GM19035 (cell line): ENCODE results near the gene PIGC.

ENCODE experiments used
- ATAC-seq: cut with Tn5 transposase; IDR thresholded peaks from one replicate; pipeline ENCODE4 v1.9.1; 2021; ENCODE audit not compliant: unreplicated experiment

Gene PIGC

GRCh38 chr1:172443666-172444453 lies at the start of gene PIGC:
Gene PIGC, minus strand, starts transcription at chr1:172444069. Its CDS starts 1,447 bp downstream, at chr1:172442622.
- ATAC-seq, result peak; percentile 100

- no peak for ATAC-seq
Measured at GRCh38 chr1:172492421-172492820, 48.6 kb upstream of the PIGC start.

DNA sequence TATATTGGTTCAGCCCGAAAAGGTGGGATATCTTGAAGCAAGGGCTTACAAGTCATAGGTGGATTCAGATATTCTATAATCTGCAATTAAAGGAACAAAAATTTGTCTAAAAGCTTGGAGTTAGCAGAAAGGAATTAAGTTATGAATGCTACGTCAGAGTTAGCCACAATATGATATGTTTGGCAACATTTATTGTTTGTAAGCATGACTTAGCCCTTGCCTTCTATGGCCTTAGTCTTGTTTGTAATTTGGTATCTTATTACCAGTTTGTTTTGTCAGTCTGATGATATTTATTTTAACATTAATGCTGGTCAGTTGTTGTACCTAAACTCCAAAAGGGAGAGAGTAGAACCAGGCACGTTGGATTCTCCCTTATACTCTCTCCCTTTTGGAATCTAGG lies 46.0 kb upstream of the PIGC start:
- ATAC-seq, result no peak

- ATAC-seq, result no peak
Measured at GRCh38 chr1:172488393-172488792, 44.5 kb upstream of the PIGC start.

GRCh38 chr1:172487550-172487949 lies 43.7 kb upstream of the PIGC start:
- no peak for ATAC-seq

DNA sequence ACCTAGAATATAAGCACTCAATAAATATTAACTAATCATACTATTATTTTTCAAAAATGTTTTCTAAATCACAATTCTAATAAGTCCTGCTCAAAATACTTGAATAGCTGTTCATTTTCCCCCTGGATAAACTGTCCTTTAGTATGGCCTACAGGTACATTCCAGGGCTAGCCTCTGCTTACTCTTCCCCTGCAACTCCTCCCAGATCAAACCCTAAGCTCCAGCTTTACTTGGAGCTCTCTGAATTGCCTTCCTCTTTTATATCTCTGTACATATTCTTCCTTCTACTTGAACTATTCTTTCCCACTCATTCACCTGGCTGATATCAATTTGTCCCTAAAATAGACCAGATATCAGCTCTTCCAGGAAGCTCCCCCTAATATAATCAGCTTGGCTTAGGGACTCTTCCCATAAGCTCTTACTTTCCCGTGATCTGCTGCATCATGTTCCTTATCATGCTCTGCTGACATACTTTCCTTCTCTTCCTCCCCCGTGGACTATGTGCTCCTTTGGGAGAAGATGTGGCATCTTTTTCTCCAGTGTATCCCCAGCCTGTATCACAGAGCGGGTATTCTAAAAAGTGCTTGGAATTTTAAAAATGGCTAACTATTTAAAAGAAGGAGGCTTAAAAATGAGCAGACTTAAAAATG lies 43.1 kb upstream of the PIGC start:
- ATAC-seq, result no peak

GRCh38 chr1:172485626-172486025 lies 41.8 kb upstream of the PIGC start:
- no peak for ATAC-seq

GRCh38 chr1:172484252-172484651 lies 40.4 kb upstream of the PIGC start:
- ATAC-seq, result no peak

GRCh38 chr1:172483448-172483847 lies 39.6 kb upstream of the PIGC start:
- ATAC-seq, result no peak

DNA sequence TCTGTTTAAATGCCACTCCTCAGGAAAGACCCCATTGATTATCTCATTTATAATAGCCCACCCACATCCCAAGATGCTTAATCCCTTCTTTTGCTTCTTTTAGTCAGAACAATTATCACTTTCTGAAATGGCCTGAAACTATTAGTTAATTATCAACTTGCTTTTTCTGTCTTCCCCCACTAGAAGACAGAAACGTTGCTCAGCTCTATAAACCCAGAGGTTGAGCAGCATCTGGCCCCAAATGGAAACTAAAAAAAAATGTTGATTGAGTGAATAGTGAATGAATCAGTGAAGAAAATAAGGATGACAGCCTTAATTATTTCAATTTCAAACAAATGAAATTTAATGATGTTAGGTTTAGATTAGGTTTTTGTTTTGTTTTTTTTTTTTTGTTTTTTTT lies 38.2 kb upstream of the PIGC start:
- ATAC-seq, result no peak

DNA sequence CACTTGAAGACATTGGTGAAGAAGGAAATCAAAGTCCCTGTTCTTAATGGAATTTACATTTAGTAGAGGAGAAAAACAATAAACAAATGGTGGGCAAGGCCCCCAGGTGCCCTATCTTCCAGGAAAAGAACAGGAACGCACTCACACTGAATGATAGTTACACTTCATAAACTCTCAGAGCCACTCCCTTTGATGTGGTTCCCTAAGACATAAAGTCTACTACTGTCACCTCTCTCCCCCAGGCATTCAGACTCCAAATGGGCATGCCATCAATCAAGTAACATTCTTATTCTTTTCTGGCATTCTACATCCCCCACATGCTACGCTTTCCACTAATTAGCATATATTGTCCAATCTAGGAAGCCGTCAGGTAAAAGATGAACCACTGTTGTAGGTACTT lies 36.6 kb upstream of the PIGC start:
- ATAC-seq, result no peak

DNA sequence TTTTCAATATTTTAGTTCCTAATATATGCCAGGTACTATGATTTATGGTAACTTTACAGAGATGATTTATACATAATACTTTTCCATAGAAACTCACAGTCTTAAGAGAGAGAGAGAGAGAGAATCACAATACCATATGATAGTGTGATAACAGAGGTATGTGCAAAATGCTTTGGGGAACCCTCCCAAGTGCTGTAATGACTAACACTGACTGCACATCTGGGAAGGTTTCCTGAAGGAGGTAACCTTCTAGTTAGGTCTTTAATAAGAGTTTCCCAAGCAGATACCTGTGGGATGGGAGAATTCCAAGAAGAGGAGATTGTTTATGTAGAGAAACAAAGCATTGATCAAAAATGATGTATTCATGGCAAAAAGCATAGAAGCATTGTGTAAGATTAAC lies 34.6 kb upstream of the PIGC start:
- no peak for ATAC-seq

DNA sequence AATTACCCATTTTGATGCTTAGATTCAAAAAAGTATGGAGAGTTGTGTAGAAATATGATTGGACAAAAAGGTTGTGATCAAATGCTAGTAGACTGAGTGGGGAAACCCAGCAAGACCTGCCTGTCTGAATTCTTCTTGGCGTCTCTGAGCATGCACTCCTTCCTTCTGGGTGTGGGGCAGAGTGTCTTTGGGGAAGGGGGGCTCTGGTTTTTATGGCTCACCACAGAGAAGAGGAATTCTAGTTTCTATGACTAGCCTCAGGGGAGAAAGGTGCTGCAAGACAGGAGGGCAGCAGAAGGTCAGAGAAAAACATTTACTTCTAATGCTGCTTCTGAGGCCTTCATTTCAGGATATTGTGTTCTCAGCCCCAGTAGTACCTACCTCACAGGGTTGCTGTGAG lies 33.9 kb upstream of the PIGC start:
- no peak for ATAC-seq

DNA sequence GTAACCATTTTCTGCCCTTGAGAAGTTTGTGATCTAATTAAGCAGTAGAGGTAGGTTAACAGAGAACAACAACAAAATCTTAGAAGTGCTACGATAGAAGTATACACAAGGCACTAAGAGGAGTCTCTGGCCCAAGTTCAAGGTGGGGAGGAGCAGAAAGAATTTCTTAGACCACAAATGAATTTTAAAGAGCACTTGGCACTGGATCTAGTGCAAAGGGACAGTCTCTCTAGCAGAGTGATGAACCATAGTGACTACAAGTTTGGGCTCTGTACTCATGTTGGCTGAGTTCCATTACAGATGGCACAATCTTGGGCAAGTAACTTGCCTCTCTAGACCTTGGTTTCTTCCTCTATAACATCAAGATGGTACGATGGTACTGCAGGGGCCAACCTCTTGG lies 33.3 kb upstream of the PIGC start:
- ATAC-seq, result no peak

- no peak for ATAC-seq
Measured at GRCh38 chr1:172476218-172476811, 32.4 kb upstream of the PIGC start.

- no peak for ATAC-seq
Measured at GRCh38 chr1:172473842-172474241, 30.0 kb upstream of the PIGC start.

- no peak for ATAC-seq
Measured at GRCh38 chr1:172473302-172473701, 29.4 kb upstream of the PIGC start.

DNA sequence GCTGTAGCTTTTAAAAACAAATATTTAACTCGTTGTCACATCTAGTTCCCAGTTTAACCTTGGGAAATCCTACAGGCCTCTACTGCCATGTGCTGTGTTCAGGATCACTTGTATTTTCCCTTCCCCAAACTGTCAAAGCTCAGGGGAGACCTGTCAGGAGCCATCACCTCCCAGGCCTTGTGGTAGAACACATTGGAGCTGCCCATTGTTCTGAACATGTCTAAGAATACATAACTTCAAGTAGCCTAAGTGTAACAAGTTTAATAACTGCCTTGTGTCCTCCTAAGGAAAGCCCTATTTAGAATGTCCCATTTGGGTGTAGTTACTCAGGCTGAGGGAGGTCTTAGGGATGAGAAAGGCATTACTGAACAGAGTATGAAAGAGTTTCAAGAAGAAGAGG lies 28.6 kb upstream of the PIGC start:
- no peak for ATAC-seq

- no peak for ATAC-seq
Measured at GRCh38 chr1:172471666-172472065, 27.8 kb upstream of the PIGC start.

DNA sequence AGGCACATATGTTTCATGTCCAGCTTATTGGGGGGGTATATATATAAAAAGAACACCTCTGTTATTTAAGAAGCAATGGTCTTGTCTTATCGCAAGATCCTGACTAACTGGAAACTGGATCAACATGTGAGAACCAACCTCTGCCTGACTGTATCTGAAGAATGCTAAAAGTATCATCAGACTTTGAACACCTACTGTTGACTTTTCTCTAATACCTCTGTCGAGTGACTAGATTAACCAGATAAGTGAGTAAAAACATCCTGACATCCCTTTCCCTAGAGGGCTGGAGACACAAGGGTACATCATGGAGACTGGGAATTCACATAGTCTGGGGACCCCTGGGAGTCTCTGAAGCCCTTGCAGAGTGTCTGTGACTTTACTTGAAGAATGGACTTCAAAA lies 26.3 kb upstream of the PIGC start:
- ATAC-seq, result no peak

DNA sequence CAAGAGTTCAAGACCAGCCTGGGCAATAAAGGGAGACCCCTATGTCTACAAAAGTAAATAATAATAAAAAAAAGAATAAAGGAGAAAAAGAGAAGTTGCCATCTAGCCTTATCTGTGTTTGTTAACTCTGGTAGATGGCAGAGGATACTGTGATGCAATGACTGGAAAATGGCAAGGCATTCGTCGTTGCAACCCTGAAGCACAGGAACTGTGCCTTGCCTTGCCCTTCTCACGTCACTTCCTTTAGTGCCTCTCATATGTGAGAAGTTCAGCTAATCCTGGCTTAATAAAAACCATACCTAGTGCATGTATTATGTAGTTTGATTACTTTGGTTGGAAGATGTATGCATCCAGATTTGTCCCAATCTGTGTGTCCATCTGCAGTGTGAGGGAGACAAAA lies 25.8 kb upstream of the PIGC start:
- no peak for ATAC-seq

DNA sequence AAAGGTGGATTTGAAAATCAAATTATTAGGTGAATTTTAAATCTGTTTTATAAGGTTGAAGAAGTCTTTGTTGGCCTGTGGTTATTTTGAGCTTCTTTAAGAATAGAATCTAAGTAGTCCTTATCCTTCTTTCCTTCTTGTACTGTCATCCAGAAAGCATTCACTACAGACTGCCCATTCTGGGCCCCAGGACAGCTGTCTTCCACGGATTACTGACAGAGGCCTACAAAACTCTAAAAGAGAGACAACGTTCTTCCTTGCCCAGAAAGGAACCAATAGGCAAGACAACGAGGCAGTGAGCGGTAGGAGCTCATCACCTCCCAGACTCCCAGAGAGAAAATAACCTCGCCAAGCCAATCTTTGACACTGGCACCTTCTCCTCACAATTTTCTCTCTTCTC lies 24.4 kb upstream of the PIGC start:
- no peak for ATAC-seq
